Hepatocyte (in vitro differentiated cells): ENCODE measurements around the gene TUBGCP3. TPM values are rescaled to one million over a fixed set of nuclear protein-coding genes. Genes with fewer than 3 reads are reported as not detected.
"Not testable (repeated sequence)": the region's sequence is repeated elsewhere in the genome, so short reads cannot be mapped to it uniquely, and the experiment has no call there.

Experiments
- DNase-seq: peaks from one replicate; pipeline ENCODE4 v3.0.0-alpha.2; 2016; ENCODE audit warnings: low spot score
- H2AFZ ChIP-seq: fragments of 200-600 bp; sonication (generic); 2 replicates; pipeline ENCODE4 v1.6.0; 2016; ENCODE audit warnings: antibody characterized with exemption, mild to moderate bottlenecking
- H3K27ac ChIP-seq: fragments of 200-600 bp; sonication (generic); 2 replicates; pipeline ENCODE4 v1.5.1; 2016; ENCODE audit warnings: mild to moderate bottlenecking
- H3K27me3 ChIP-seq: fragments of 200-600 bp; sonication (generic); 2 replicates; pipeline ENCODE4 v1.6.1; 2016
- H3K36me3 ChIP-seq: fragments of 200-600 bp; sonication (generic); replicated peaks from 2 replicates; pipeline ENCODE4 v1.5.1; 2016; ENCODE audit warnings: low read depth; ENCODE audit not compliant: insufficient read depth
- H3K4me1 ChIP-seq: fragments of 200-600 bp; sonication (generic); 2 replicates; pipeline ENCODE4 v1.5.1; 2016; ENCODE audit warnings: mild to moderate bottlenecking, moderate library complexity; ENCODE audit not compliant: insufficient read depth
- H3K4me2 ChIP-seq: fragments of 200-600 bp; sonication (generic); 2 replicates; pipeline ENCODE4 v1.6.0; 2016
- H3K4me3 ChIP-seq: fragments of 200-600 bp; sonication (generic); 2 replicates; pipeline ENCODE4 v1.5.1; 2016; ENCODE audit warnings: mild to moderate bottlenecking
- H3K79me2 ChIP-seq: fragments of 200-600 bp; sonication (generic); 2 replicates; pipeline ENCODE4 v1.6.0; 2017; ENCODE audit warnings: mild to moderate bottlenecking
- H3K9me2 ChIP-seq: fragments of 200-600 bp; sonication (generic); replicated peaks from 2 replicates; pipeline ENCODE4 v1.6.0; 2017; ENCODE audit warnings: mild to moderate bottlenecking; ENCODE audit not compliant: insufficient read depth
- H3K9me3 ChIP-seq: fragments of 200-600 bp; sonication (generic); 2 replicates; pipeline ENCODE4 v1.5.1; 2016; ENCODE audit warnings: low read depth, mild to moderate bottlenecking
- H4K20me1 ChIP-seq: fragments of 200-600 bp; sonication (generic); 2 replicates; pipeline ENCODE4 v1.6.0; 2016; ENCODE audit warnings: mild to moderate bottlenecking; ENCODE audit not compliant: insufficient read depth, poor library complexity, severe bottlenecking
- CTCF ChIP-seq: fragments of 200-600 bp; sonication (generic); IDR thresholded peaks from 2 replicates; pipeline ENCODE4 v1.5.1; 2016; ENCODE audit warnings: antibody characterized with exemption, mild to moderate bottlenecking; ENCODE audit not compliant: poor library complexity
- EZH2 ChIP-seq: fragments of 200-600 bp; sonication (generic); IDR thresholded peaks from 2 replicates; pipeline ENCODE4 v1.6.1; 2016; ENCODE audit warnings: antibody characterized with exemption, mild to moderate bottlenecking, borderline replicate concordance
- EZH2phosphoT487 ChIP-seq: fragments of 200-600 bp; sonication (generic); IDR thresholded peaks from one replicate; pipeline ENCODE4 v1.6.1; 2018; ENCODE audit warnings: antibody characterized with exemption, mild to moderate bottlenecking, low read depth, moderate library complexity; ENCODE audit not compliant: unreplicated experiment, severe bottlenecking
- WGBS: methylation state at CpG from one replicate; pipeline ENCODE4 v1.1.6; 2016; ENCODE audit warnings: low lambda C conversion rate; ENCODE audit errors: missing lambda C conversion rate; 5-methylcytosine and 5-hydroxymethylcytosine counted together
- polyA plus RNA-seq: library from polyadenylated mRNA; unstranded; fragments of >200 nt; fragmentation: Nextera tagmentation; extraction: Ambion mirVana; gene quantifications from 2 replicates; pipeline ENCODE4 v1.2.1, GENCODE V29; 2016
- total RNA-seq: library from RNA; depleted of rRNA; stranded (reverse); fragments of >200 nt; gene quantifications from 2 replicates; pipeline ENCODE4 v1.2.3, GENCODE V29; 2014

TUBGCP3 gene
- total and polyA plus RNA-seq, 2 experiments from 2014 or later = 9.7 to 11.1 TPM

GRCh38 chr13:112486386-112487126, 101.4 kb downstream of the TUBGCP3 start:
- Histone ChIP-seq H3K9me2 (no peaks in the 10 kb centered on the region), H3K27ac (no peak overlapping the region), H3K4me1 (no peaks in the 10 kb centered on the region), H2AFZ (no peak overlapping the region), H4K20me1 (no peaks in the 10 kb centered on the region), H3K4me3 (no peak overlapping the region), H3K9me3 (no peaks in the 10 kb centered on the region), H3K79me2 (no peaks in the 10 kb centered on the region), H3K27me3 (no peaks in the 10 kb centered on the region), H3K4me2 (no peak overlapping the region), H3K36me3 (no peaks in the 10 kb centered on the region)
- 88% methylated on average over 11 of the region's 11 CpGs for WGBS
- DNase-seq = no peak
- TF ChIP-seq EZH2phosphoT487 = no peak
- no peak for TF ChIP-seq CTCF
- no peak for TF ChIP-seq EZH2

GRCh38 chr13:112485814-112486213, 102.1 kb downstream of the TUBGCP3 start:
- 96% methylated on average over 15 of the region's 25 CpGs for WGBS
- H4K20me1 ChIP-seq, DNase-seq, H3K4me2 ChIP-seq, H3K9me3 ChIP-seq, H3K36me3 ChIP-seq, H3K9me2 ChIP-seq, H2AFZ ChIP-seq, H3K27ac ChIP-seq, H3K27me3 ChIP-seq, H3K4me1 ChIP-seq, H3K4me3 ChIP-seq, H3K79me2 ChIP-seq: not testable (repeated sequence)

- TF ChIP-seq EZH2 = no peak
- TF ChIP-seq EZH2phosphoT487 = no peak
- TF ChIP-seq CTCF = no peak
- no peak for DNase-seq
- no peaks in the 10 kb centered on the region for H3K9me2 ChIP-seq
- no peaks in the 10 kb centered on the region for H3K79me2 ChIP-seq
- no peak overlapping the region for H3K27ac ChIP-seq
- H4K20me1 ChIP-seq = no peaks in the 10 kb centered on the region
- H3K36me3 ChIP-seq = no peaks in the 10 kb centered on the region
- no peak overlapping the region for H2AFZ ChIP-seq
- H3K9me3 ChIP-seq = no peaks in the 10 kb centered on the region
- no peaks in the 10 kb centered on the region for H3K27me3 ChIP-seq
- H3K4me1 ChIP-seq = no peaks in the 10 kb centered on the region
- WGBS = 97% methylated on average over 7 of the region's 7 CpGs
- no peak overlapping the region for H3K4me3 ChIP-seq
- H3K4me2 ChIP-seq = no peak overlapping the region
Observed at GRCh38 chr13:112483299-112483698, 104.7 kb downstream of the TUBGCP3 start.

- Histone ChIP-seq H3K4me1 (no peaks in the 10 kb centered on the region), H3K9me3 (no peaks in the 10 kb centered on the region), H3K9me2 (no peaks in the 10 kb centered on the region), H3K4me3 (no peak overlapping the region), H4K20me1 (no peaks in the 10 kb centered on the region), H3K27me3 (no peaks in the 10 kb centered on the region), H2AFZ (no peak overlapping the region), H3K79me2 (no peaks in the 10 kb centered on the region), H3K27ac (no peak overlapping the region), H3K4me2 (no peak overlapping the region), H3K36me3 (no peaks in the 10 kb centered on the region)
- DNase-seq = no peak
- TF ChIP-seq EZH2phosphoT487 (no peak), CTCF (no peak), EZH2 (no peak)
Observed at GRCh38 chr13:112481458-112481857, 106.5 kb downstream of the TUBGCP3 start.
